Panc1 (cell line): ENCODE data around the gene GAPT. TPM values are rescaled to one million over a fixed set of nuclear protein-coding genes. Genes with fewer than 3 reads are reported as not detected.

Source experiments
- ATAC-seq: fragments of 200-7000 bp; cut with Tn5 transposase; 2 replicates; pipeline ENCODE4 v1.9.1; 2020; ENCODE audit warnings: mild to moderate bottlenecking, moderate library complexity
- BruUV-seq: library from RNA; stranded (reverse); fragments of 400-500 nt; replicated peaks from 2 replicates; lab custom pipeline; 2021; lab: Mats Ljungman, UMichigan
- CTCF ChIA-PET: fragments of 300-600 bp; sonication (Branson Sonifier 250); formaldehyde crosslinking; loops from one replicate; lab custom pipeline; 2022; ENCODE audit warnings: antibody characterized with exemption; lab: Charles Lee
- POLR2A ChIA-PET: fragments of 300-600 bp; sonication (Branson Sonifier 250); formaldehyde crosslinking; loops from one replicate; lab custom pipeline; 2022; ENCODE audit warnings: antibody characterized with exemption; lab: Charles Lee
- DNase-seq: peaks from one replicate; pipeline ENCODE4 v3.0.0-alpha.2; 2010; ENCODE audit warnings: low read depth, low spot score
- H3K27ac ChIP-seq: 2 replicates; pipeline ENCODE4 v1.5.1; 2011; ENCODE audit warnings: mild to moderate bottlenecking, low read length, inconsistent platforms
- H3K27me3 ChIP-seq: fragments of 200-500 bp; sonication (Bioruptor generic); 2 replicates; pipeline ENCODE4 v1.6.0; 2014; ENCODE audit warnings: low read length, inconsistent platforms; ENCODE audit not compliant: control insufficient read depth, insufficient read depth
- H3K36me3 ChIP-seq: fragments of 200-500 bp; sonication (Bioruptor generic); 2 replicates; pipeline ENCODE4 v1.5.1; 2014; ENCODE audit warnings: inconsistent platforms, mild to moderate bottlenecking, low read length, moderate library complexity; ENCODE audit not compliant: control insufficient read depth, insufficient read depth
- H3K4me1 ChIP-seq: 2 replicates; pipeline ENCODE4 v1.5.1; 2011; ENCODE audit warnings: inconsistent platforms, mild to moderate bottlenecking, low read length, moderate library complexity; ENCODE audit not compliant: control insufficient read depth, insufficient read depth
- H3K4me3 ChIP-seq, 2 experiments: 2 replicates each; pipeline ENCODE4 v1.5.1; 2011 to 2012; ENCODE audit warnings: low read depth in 2 of 2, low read length in 2 of 2, mild to moderate bottlenecking in 2 of 2, inconsistent platforms in 1 of 2, moderate library complexity in 1 of 2
- H3K9me3 ChIP-seq: fragments of 200-500 bp; sonication (Bioruptor generic); 2 replicates; pipeline ENCODE4 v1.5.1; 2014; ENCODE audit warnings: low read depth, mild to moderate bottlenecking, inconsistent platforms, low read length, moderate library complexity; ENCODE audit not compliant: control insufficient read depth, insufficient read depth
- CTCF ChIP-seq: fragments of 450-650 bp; IDR thresholded peaks from 2 replicates; pipeline ENCODE4 v1.5.1; 2017; ENCODE audit warnings: mild to moderate bottlenecking
- POLR2AphosphoS5 ChIP-seq: IDR thresholded peaks from 2 replicates; pipeline ENCODE4 v1.6.1; 2012; ENCODE audit warnings: mild to moderate bottlenecking, low read depth, low read length, moderate library complexity
- REST ChIP-seq, 2 experiments: IDR thresholded peaks; 2 replicates each; pipeline ENCODE4 v1.6.1; 2011 to 2012; ENCODE audit warnings: low read depth in 2 of 2, control low read depth in 1 of 2, low read length in 1 of 2, mild to moderate bottlenecking in 1 of 2, moderate library complexity in 1 of 2; ENCODE audit not compliant: insufficient read depth in 1 of 2
- SIN3A ChIP-seq: IDR thresholded peaks from 2 replicates; pipeline ENCODE4 v1.6.1; 2012; ENCODE audit warnings: low read depth, mild to moderate bottlenecking, low read length, moderate library complexity, borderline replicate concordance; ENCODE audit not compliant: insufficient read depth
- TCF7L2 ChIP-seq: IDR thresholded peaks from 2 replicates; pipeline ENCODE4 v1.6.1; 2011; ENCODE audit warnings: mild to moderate bottlenecking, low read depth, low read length, inconsistent platforms
- in situ Hi-C: cut with HindIII; loops from 2 replicates; pipeline ENCODE4 v1.10.0; 2016; ENCODE audit warnings: low sequenced_read_pairs, low pct_unique_long_range_greater_than_20kb
- intact Hi-C: fragments of 100-400 bp; cut with micrococcal nuclease; formaldehyde crosslinking; loops from one replicate; pipeline ENCODE4 v1.10.0; 2022; ENCODE audit not compliant: unreplicated experiment
- total RNA-seq: library from RNA; stranded (reverse); gene quantifications from one replicate; pipeline ENCODE4 v1.2.1, GENCODE V29; 2021; ENCODE audit not compliant: unreplicated experiment

The GAPT gene
- total RNA-seq, 1 experiment from 2014 or later: not detected

- H3K9me3 ChIP-seq: no peaks in the 10 kb centered on the region
- BruUV-seq: TSS peak; percentile 60
- peak overlapping the region; percentile 97 for H3K27ac ChIP-seq
- H3K36me3 ChIP-seq: peaks cover 57% of the 10 kb centered on the region
- peaks cover 49% of the 10 kb centered on the region for H3K4me1 ChIP-seq
- intact Hi-C loops (loop anchor here (5.0 to 10.0 kb wide), 4 partner anchors 133 to 763 kb away; no protein-coding TSS in a partner anchor), in situ Hi-C loops (loop anchor here (25.0 kb wide), 1 partner anchor 971 kb away; the partner anchor contains the start of gene ACTBL2)
- no peaks in the 10 kb centered on the region for H3K27me3 ChIP-seq
- DNase-seq: no peak
- H3K4me3 ChIP-seq: peak overlapping the region; percentile 87 to 91
- ChIA-PET CTCF (interaction anchor here (0.7 kb wide), 2 partner anchors 570 to 664 kb away, joined by 4 to 7 read pairs; no protein-coding TSS in a partner anchor), POLR2A (interaction anchor here (0.7 kb wide), 2 partner anchors 575 to 1285 kb away, joined by 3 read pairs; no protein-coding TSS in a partner anchor)
- ATAC-seq: no peak
- TF ChIP-seq POLR2AphosphoS5: no peak; the same call in 1 of the 2 replicates
- no peak for TF ChIP-seq TCF7L2
- no peak for TF ChIP-seq SIN3A
- TF ChIP-seq CTCF: no peak
- TF ChIP-seq REST (IDR thresholded peaks at IDR 0.05; ENCODE audit: insufficient read depth in 1 of 2, low read depth in 2 of 2, low read length in 1 of 2): no peak
These were observed 33.0 kb upstream of the GAPT start for GRCh38 chr5:58458141-58458742.

GRCh38 chr5:58458743-58459145, 32.5 kb upstream of the GAPT start:
- peaks cover 52% of the 10 kb centered on the region for H3K36me3 ChIP-seq
- BruUV-seq: no TSS peak
- H3K4me3 ChIP-seq: peak overlapping the region; percentile 87 to 91
- intact Hi-C loops (loop anchor here (5.0 to 10.0 kb wide), 4 partner anchors 134 to 764 kb away; no protein-coding TSS in a partner anchor), in situ Hi-C loops (loop anchor here (25.0 kb wide), 1 partner anchor 971 kb away; the partner anchor contains the start of gene ACTBL2)
- H3K27ac ChIP-seq: peak overlapping the region; percentile 97
- ATAC-seq: no peak
- no peak; the same call in none of the 2 replicates for TF ChIP-seq POLR2AphosphoS5
- no peak for TF ChIP-seq CTCF
- peak; percentile 60; the same call in 1 of the 2 replicates for TF ChIP-seq TCF7L2
- TF ChIP-seq REST (IDR thresholded peaks at IDR 0.05; ENCODE audit: insufficient read depth in 1 of 2, low read depth in 2 of 2, low read length in 1 of 2): no peak
- peaks cover 45% of the 10 kb centered on the region for H3K4me1 ChIP-seq
- DNase-seq: no peak
- H3K27me3 ChIP-seq: no peaks in the 10 kb centered on the region
- no peaks in the 10 kb centered on the region for H3K9me3 ChIP-seq
- ChIA-PET POLR2A (interaction anchor here (0.6 to 0.7 kb wide), 3 partner anchors 160 to 1285 kb away, joined by 3 to 4 read pairs (median 3); no protein-coding TSS in a partner anchor), CTCF (interaction anchor here (0.7 kb wide), 2 partner anchors 570 to 665 kb away, joined by 4 to 7 read pairs; no protein-coding TSS in a partner anchor)
